Pulmonary artery endothelial cell (primary cell): ENCODE measurements around the gene RAD9A. TPM values are rescaled to one million over a fixed set of nuclear protein-coding genes. Genes with fewer than 3 reads are reported as not detected.
"Not testable (repeated sequence)": the region's sequence is repeated elsewhere in the genome, so short reads cannot be mapped to it uniquely, and the experiment has no call there.

ENCODE experiments used
- DNase-seq: peaks from one replicate; pipeline ENCODE4 v3.0.0-alpha.2; 2011; ENCODE audit warnings: low read depth, low spot score
- total RNA-seq: library from RNA; depleted of rRNA; stranded (reverse); fragments of >200 nt; gene quantifications from 2 replicates; pipeline ENCODE4 v1.2.3, GENCODE V29; 2014

Gene RAD9A
- total RNA-seq, 1 donor from 2014 or later: 5.3 TPM

GRCh38 chr11:67422891-67423290 is 31.1 kb downstream of the RAD9A start:
- DNase-seq: no peak

DNA sequence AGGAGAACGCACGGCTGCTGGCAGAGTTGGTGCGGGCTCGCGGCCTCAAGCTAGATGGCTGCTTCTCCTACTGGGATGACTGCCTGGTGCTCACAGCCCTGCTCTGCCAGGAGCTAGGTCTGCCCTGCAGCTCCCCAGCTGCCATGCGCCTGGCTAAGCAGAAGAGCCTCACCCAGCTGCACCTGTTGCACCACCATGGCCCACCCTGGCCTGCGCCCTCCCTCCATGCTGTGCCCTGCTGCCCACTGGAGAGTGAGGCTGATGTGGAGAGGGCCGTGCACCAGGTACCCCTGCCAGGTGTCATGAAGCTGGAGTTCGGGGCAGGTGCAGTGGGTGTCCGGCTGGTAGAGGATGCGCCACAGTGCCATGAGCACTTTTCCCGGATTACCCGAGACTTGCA is 31.7 kb downstream of the RAD9A start:
- DNase-seq: no peak

DNA sequence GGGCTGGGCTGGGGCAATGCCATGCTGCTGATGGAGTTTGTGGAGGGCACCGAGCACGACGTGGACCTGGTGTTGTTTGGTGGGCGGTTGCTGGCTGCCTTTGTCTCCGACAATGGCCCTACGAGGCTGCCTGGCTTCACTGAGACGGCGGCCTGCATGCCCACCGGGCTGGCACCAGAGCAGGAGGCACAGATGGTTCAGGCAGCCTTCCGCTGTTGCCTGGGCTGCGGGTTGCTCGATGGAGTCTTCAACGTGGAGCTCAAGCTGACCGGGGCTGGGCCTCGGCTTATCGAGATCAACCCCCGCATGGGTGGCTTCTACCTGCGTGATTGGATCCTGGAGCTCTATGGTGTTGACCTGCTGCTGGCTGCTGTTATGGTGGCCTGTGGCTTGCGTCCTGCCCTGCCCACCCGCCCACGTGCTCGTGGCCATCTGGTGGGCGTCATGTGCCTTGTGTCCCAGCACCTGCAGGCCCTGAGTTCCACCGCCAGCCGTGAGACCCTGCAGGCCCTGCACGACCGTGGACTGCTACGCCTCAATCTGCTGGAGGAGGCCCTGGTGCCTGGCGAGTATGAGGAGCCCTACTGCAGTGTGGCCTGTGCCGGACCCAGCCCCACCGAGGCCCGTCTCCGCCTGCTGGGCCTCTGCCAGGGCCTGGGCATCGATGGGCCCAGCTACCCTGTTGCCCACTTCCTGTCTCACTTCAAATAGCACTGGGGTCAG is 32.3 kb downstream of the RAD9A start:
- no peak for DNase-seq

- not testable (repeated sequence) for DNase-seq
Observed at GRCh38 chr11:67427364-67427859, 35.6 kb downstream of the RAD9A start.

DNA sequence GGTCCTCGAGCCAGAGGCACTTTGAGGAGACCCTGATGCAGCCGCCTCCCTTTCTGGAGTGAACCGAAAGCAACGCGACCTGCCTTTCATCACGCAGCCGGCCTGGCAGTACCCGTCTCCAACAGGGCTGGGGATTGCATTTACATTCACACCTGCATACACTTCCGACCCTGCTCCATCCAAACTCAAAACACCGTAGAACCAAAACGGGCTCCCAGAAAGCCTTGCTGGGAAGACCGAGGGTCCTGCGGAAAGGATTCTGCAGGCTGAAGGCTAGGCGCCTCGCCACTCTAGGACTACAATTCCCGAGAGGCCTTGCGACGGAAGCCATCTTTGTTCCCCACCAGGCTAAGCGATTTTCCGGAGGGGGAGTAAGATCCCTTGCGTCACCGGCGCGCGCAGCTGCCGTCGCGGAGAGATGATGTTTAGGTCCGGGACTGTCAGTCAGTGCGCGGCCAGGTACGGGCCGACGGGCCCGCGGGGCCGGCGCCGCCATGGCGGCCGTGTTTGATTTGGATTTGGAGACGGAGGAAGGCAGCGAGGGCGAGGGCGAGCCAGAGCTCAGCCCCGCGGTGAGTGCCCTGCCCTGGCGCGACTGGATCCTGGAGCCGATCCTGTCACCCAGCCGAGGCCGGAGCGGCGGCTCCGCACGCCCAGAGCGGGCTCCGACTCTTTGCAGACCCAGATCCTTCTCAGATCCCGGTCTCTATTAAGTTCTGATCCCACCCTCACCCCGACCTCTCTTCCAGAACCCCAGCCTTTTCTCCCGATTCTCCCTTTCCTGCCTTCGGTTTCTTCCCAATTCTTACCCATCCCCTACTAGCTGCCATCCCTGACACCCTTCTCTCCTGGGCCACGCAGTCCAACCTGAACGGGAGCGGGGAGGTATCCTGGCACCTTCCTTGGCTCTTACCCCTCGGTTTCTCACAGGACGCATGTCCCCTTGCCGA is 36.5 kb downstream of the RAD9A start, which contains the start of gene RPS6KB2:
Gene RPS6KB2, plus strand, starts transcription at position 443 of the 950 bp plus-strand sequence. Its CDS starts 52 bp downstream, at position 495.
- DNase-seq: peak; percentile 87

DNA sequence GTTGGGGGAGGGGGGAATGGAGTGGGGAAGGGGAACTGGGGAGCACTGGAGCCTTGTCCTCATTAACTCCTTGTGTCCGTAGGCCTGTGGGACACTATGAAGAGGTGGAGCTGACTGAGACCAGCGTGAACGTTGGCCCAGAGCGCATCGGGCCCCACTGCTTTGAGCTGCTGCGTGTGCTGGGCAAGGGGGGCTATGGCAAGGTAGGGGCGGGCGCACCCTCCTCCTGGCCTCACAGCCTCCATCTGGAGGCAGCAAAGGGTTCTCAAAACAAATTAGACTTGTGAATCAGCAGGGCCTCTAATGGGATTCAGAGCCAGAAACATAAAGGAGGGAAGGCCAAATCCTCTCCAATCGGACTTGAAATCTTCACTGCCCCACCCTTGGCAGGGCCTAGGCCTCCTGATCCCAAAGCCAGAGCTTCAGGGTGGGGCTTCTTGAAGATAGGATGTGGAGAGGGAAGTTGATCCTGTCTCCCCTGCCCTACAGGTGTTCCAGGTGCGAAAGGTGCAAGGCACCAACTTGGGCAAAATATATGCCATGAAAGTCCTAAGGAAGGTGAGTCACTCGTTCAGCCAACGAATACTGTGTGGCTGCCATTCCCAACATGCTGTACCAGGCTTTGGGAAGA is 37.4 kb downstream of the RAD9A start:
- DNase-seq: no peak

- DNase-seq: no peak
Observed at GRCh38 chr11:67429722-67430121, 37.9 kb downstream of the RAD9A start.

- DNase-seq: no peak
Observed at GRCh38 chr11:67431346-67432249, 39.8 kb downstream of the RAD9A start.

DNA sequence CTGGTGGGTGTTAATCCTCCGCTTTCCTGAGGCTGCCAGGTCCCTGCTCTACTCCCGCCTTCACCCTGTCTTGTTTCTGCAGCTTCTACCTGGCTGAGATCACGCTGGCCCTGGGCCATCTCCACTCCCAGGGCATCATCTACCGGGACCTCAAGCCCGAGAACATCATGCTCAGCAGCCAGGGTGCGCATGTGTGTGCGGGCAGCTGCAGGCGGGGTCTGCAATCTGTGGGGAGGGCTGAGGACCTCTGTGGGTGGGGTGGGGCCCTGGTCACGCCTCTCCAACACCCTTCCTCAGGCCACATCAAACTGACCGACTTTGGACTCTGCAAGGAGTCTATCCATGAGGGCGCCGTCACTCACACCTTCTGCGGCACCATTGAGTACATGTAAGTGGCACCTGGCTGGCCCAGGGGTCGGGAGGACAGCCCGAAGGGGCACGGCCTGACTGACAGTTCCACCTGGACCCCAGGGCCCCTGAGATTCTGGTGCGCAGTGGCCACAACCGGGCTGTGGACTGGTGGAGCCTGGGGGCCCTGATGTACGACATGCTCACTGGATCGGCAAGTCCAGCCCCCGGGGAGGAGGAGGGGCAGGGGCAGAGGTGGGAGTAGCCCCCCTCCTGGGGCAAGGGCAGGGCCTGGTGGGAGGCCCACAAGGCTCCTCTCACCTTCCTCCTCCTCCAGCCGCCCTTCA is 41.0 kb downstream of the RAD9A start:
- DNase-seq: no peak

GRCh38 chr11:67433536-67434394 is 42.0 kb downstream of the RAD9A start:
- DNase-seq: no peak

- DNase-seq: no peak
Observed at GRCh38 chr11:67434395-67434881, 42.7 kb downstream of the RAD9A start.

DNA sequence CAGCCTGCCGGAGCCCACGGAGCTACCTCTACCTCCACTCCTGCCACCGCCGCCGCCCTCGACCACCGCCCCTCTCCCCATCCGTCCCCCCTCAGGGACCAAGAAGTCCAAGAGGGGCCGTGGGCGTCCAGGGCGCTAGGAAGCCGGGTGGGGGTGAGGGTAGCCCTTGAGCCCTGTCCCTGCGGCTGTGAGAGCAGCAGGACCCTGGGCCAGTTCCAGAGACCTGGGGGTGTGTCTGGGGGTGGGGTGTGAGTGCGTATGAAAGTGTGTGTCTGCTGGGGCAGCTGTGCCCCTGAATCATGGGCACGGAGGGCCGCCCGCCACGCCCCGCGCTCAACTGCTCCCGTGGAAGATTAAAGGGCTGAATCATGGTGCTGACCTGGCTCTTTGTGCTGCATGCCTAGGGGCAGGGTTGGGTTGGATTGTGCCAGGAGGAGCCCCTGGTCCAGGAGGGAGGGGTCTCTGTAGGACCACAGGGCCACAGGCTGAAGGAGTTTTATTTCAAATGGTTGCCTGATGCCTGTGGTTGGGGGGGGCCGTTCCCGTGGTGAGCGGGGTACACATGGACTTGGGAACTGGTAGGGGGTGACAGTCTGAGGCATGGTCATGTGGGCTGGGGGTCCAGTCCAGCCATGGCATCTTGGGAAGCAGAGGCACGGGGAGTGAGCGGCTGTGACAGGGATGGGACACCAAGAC is 43.4 kb downstream of the RAD9A start:
- DNase-seq: no peak

DNA sequence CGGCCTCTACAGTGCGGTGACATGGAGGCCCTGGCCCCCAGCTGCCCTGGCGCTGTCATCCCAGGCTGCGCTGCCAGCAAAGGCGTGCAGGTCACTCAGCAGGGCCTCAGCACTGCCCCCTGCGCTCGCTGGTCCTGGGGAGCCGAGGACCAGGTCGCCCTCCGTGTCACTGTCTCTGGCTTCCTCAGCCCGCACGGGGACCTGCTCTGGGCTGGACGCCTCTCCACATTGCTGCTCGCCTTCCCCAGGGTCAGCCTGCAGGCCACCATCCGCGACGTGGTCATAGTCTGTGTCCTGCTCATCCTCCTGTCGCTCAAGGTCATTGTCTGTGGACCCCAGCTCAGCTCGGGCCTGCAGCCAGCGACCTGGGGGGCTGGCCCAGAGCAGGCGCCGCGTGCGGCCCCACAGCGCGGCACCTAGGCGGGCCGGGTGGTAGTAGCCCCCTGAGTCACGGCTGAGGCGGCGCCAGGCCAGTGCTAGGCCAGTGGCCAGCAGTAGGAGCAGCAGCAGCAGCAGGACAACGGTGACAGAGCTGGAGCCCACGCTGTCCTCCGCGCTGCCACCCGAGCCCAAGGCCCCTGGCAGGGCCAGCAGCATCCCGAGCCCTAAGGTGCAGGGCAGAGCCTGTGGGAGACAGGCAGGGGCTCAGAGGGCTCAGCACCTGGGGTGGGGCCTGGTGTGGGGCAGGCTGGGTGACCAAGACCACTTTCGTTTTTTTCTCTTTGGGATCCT is 44.1 kb downstream of the RAD9A start:
- no peak for DNase-seq

DNA sequence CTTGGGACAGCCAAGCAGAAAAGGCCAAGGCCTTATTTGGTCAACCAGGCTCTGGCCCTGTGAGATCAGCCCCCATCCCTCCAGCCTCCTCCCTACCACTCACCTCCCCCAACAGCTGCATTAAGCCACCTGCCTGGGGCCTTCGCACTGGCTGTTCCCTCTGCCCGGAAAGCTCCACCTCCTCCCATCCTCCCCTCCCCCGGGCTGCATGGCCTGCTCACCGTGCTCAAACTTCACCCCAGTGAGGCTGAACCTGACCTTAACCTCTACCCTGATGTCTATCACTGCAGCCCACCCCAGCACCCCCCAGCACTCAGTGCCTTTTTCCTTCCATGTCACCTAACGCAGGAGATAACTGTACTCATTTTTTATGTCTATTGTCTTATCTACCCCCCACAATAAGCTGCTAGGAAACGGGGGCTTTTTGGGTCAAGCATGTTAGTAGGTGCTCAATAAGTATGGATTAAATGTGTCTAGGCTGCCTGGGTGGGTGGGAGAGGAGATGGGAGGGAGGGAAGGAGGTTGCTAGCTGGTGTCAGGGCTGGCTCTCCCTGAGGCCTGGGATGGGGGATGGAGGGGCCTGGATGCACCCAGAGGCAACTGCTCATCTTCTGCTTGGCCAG is 44.8 kb downstream of the RAD9A start:
- DNase-seq: no peak

GRCh38 chr11:67437082-67437808 is 45.5 kb downstream of the RAD9A start, which contains the start of gene PTPRCAP:
Gene PTPRCAP, minus strand, starts transcription at chr11:67437682. Its CDS starts 63 bp downstream, at chr11:67437619.
- no peak for DNase-seq

DNA sequence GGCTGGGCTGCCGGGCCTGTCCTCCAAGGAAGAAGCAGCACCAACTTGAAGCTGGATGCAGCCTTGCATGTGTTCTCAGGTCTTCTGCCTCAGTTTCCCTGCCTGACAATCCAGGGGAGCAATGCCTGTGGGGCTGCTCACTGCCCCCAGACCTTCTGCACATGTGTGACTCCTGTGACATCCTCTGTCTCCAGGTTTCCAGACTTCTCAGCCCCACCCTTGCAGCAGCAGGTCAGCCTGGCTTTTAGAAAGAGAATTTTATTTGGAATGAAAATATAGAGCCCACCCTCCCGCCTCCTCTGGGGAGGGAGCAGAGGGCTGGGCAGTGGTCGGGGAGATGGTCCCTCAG is 46.0 kb downstream of the RAD9A start:
- no peak for DNase-seq
